H1 (cell line): ENCODE results near the gene MUS81. TPM values are rescaled to one million over a fixed set of nuclear protein-coding genes. Genes with fewer than 3 reads are reported as not detected.

Source experiments
- ATF3 ChIP-seq: IDR thresholded peaks from 2 replicates; pipeline ENCODE4 v1.6.1; 2011; ENCODE audit warnings: low read depth, mild to moderate bottlenecking, low read length; ENCODE audit not compliant: insufficient read depth
- JUN ChIP-seq: IDR thresholded peaks from 2 replicates; pipeline ENCODE4 v1.6.1; 2011; ENCODE audit warnings: low read depth, mild to moderate bottlenecking, improper control_type of control experiment, low read length
- KDM4A ChIP-seq: IDR thresholded peaks from one replicate; pipeline ENCODE4 v1.7.1; 2012; ENCODE audit warnings: low read depth, mild to moderate bottlenecking, moderate library complexity, low read length, inconsistent platforms; ENCODE audit not compliant: severe bottlenecking
- KDM5A ChIP-seq: fragments of 200-600 bp; IDR thresholded peaks from 2 replicates; pipeline ENCODE4 v1.7.1; 2012; ENCODE audit warnings: mild to moderate bottlenecking, low read length, inconsistent platforms, mixed read lengths
- TAF1 ChIP-seq: IDR thresholded peaks from 2 replicates; pipeline ENCODE4 v1.6.1; 2011; ENCODE audit warnings: mild to moderate bottlenecking, low read depth, low read length
- polyA plus RNA-seq, 7 experiments: library from polyadenylated mRNA; depleted of rRNA in 3 of 7; stranded (reverse) in 5 of 7; unstranded in 2 of 7; fragments of >200 nt in 5 of 7; fragments of 200-250 nt in 2 of 7; gene quantifications; 1 replicate in 5 of 7; 2 replicates in 1 of 7; 4 replicates in 1 of 7; pipeline versions ENCODE4 v1.2.1 to v1.2.3, GENCODE V29; 2011 to 2013; ENCODE audit warnings: missing spikeins in 2 of 7, mixed read lengths in 2 of 7
- total RNA-seq: library from RNA; stranded (reverse); fragmentation: NEBNext Ultra II Directional; extraction: Animal tissue kit (Norgen Biotek cat#: 25700); gene quantifications from 2 replicates; pipeline ENCODE4 v1.2.1, GENCODE V29; 2021

MUS81 gene
- total and polyA plus RNA-seq, 2 of the 8 experiments (the other 6 are each of a cell fraction or from before 2014, with no cell fraction given), result 30.2 to 31.5 TPM

DNA sequence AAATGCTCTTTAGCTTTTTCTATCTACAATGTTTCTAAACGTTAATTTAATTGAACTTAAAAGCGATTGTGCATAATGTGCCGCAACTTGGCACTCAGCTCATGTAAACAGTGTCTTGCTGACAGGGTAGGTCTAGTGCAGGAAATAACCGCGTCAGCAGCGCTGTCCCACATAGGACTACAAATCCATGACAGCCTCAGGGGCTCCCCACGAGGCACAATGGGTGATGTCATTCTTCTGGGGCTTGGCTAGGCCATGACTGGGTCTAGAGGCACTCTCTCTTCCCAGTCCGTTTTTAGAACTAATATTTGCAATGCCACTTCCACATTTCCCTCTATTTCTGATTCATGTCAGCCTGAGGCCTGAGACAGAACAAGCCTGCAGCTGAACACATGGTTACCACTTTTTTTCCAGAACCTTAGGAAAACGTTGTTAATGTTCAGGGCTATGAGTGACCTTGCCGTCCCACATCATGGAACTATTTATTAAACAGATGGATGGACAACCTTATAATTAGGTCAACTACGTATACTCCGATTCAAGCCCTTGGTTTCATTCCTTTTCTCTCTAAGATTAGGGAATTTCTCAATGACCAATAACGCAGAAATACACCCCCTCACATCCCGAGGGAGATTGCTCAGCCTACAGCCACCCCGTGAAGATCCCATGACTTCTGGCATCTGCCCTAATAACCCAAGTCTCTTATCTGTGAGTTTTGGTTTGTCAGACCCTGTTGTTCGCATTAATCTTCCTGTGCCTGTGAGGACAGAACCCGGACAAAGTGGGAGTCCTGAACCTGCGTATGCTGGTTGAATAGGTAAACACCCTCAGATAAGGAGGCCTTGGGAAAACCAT, 45.9 kb upstream of the MUS81 start (continued):
- no peak for TF ChIP-seq KDM4A
- no peak for TF ChIP-seq TAF1
- TF ChIP-seq KDM5A, result no peak
- TF ChIP-seq JUN, result no peak
- no peak for TF ChIP-seq ATF3
